A673 (cell line): ENCODE data around the gene GALNT9.

ENCODE experiments used
- EZH2 ChIP-seq: fragments of 200-600 bp; sonication (generic); IDR thresholded peaks from 2 replicates; pipeline ENCODE4 v1.6.1; 2017; ENCODE audit warnings: borderline replicate concordance, low read depth, mild to moderate bottlenecking, mixed read lengths, antibody characterized with exemption, low read length; ENCODE audit not compliant: poor library complexity, severe bottlenecking
- TF ChIP-seq, protein P1 (sequence below): fragments of 300-800, 200-600 bp; sonication (generic); conservative IDR thresholded peaks from 2 replicates; pipeline ENCODE4 v1.5.1; 2017; ENCODE audit warnings: low read depth, mild to moderate bottlenecking, antibody characterized with exemption, low read length, moderate library complexity, mixed read lengths

DNA sequence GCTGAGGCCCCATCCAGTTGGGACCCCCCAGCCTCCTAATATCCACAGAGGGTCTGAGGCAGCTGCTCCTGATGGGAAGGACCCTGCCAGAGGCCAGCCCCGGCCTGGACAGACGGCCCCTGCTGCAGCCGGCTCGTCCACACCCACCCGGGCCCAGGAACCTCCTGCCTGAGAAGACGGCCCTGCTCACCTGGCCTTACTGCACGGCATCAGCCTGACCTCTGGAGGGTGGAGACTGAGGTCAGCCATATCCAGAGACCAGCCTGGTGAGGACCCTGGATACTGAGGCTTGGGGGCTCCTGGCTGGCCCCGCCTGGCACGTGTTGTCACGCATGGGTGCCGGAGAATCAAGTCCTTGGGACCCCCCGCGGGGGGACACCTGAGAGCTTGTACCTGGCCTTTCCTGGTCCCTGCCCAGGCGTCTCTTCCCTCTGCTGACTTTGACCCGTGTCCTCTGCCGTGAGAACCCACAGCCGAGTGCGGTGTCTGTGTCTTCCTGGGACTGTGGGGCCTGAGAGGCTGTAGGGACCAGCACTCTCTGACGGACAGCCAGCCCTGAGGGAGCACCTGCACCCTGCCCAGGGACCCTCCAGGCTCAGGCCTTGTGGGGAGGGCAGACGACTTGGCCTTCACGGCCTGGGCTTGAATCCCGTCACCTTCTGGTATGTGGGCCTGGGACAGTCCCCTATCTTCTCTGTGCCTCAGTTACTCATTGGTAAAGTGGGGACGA is 127.8 kb downstream of the GALNT9 start:
- TF ChIP-seq, protein P1, sequence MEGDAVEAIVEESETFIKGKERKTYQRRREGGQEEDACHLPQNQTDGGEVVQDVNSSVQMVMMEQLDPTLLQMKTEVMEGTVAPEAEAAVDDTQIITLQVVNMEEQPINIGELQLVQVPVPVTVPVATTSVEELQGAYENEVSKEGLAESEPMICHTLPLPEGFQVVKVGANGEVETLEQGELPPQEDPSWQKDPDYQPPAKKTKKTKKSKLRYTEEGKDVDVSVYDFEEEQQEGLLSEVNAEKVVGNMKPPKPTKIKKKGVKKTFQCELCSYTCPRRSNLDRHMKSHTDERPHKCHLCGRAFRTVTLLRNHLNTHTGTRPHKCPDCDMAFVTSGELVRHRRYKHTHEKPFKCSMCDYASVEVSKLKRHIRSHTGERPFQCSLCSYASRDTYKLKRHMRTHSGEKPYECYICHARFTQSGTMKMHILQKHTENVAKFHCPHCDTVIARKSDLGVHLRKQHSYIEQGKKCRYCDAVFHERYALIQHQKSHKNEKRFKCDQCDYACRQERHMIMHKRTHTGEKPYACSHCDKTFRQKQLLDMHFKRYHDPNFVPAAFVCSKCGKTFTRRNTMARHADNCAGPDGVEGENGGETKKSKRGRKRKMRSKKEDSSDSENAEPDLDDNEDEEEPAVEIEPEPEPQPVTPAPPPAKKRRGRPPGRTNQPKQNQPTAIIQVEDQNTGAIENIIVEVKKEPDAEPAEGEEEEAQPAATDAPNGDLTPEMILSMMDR, result no peak
- no peak for TF ChIP-seq EZH2
